ENCODE results near the gene TUBB8.
"Not testable (repeated sequence)": the region's sequence is repeated elsewhere in the genome, so short reads cannot be mapped to it uniquely, and the experiment has no call there.

DNA sequence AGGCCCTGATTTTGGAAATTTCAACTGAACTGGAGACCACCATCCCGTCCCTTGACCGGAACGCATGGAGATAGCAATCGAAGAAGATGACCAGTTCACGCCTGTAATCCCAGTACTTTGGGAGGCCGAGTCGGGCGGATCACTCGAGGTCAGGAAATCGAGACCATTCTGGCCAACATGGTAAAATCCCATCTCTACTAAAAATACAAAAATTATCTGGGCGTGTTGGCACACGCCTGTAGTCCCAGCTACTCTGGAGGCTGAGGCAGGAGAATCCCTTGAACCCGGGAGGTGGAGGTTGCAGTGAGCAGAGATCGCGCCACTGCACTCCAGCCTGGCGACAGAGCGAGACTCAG, 25.1 kb upstream of the TUBB8 start:
- TF ChIP-seq, protein P1, sequence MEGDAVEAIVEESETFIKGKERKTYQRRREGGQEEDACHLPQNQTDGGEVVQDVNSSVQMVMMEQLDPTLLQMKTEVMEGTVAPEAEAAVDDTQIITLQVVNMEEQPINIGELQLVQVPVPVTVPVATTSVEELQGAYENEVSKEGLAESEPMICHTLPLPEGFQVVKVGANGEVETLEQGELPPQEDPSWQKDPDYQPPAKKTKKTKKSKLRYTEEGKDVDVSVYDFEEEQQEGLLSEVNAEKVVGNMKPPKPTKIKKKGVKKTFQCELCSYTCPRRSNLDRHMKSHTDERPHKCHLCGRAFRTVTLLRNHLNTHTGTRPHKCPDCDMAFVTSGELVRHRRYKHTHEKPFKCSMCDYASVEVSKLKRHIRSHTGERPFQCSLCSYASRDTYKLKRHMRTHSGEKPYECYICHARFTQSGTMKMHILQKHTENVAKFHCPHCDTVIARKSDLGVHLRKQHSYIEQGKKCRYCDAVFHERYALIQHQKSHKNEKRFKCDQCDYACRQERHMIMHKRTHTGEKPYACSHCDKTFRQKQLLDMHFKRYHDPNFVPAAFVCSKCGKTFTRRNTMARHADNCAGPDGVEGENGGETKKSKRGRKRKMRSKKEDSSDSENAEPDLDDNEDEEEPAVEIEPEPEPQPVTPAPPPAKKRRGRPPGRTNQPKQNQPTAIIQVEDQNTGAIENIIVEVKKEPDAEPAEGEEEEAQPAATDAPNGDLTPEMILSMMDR (IDR thresholded peaks at IDR 0.05) = not testable (repeated sequence)
- TF ChIP-seq POLR2A (IDR thresholded peaks at IDR 0.05) = not testable (repeated sequence)

Measured in lower leg skin (tissue), 3 donors.